Right lobe of liver (tissue), 4 donors: ENCODE results near the gene NFE2L3.

Source experiments
- CTCF ChIP-seq, 4 donors: fragments of 200-600 bp in 3 of 4; fragments of 450-650 bp in 1 of 4; IDR thresholded peaks; one replicate each; pipeline versions ENCODE4 v1.5.1 to v1.8.0; 2016 to 2022; ENCODE audit warnings: antibody characterized with exemption in 4 of 4, mild to moderate bottlenecking in 2 of 4
- POLR2A ChIP-seq: fragments of 450-650 bp; IDR thresholded peaks from one replicate; pipeline ENCODE4 v1.6.1; 2017; ENCODE audit warnings: antibody characterized with exemption, mild to moderate bottlenecking
- donor health status: DM: no; HTN: no; CAD: no.
- donor health status: DM: no; HTN: no; CAD: no.
- donor health status: DM: no; HTN: yes; CAD: no.

- no peak for TF ChIP-seq POLR2A
- no peak for TF ChIP-seq CTCF (IDR thresholded peaks at IDR 0.05)
Measured at GRCh38 chr7:26153241-26153822, 1.3 kb downstream of the NFE2L3 start.
